NCI-H1436 treated with DMSO at 0.1 percent for 48 hours (cell line): ENCODE results near the gene GPC5.
"Not testable (repeated sequence)": the region's sequence is repeated elsewhere in the genome, so short reads cannot be mapped to it uniquely, and the experiment has no call there.

Experiments used
- DNase-seq: peaks from one replicate; lab custom pipeline; 2025; lab: John Stamatoyannopoulos, UW

The GPC5 gene

DNA sequence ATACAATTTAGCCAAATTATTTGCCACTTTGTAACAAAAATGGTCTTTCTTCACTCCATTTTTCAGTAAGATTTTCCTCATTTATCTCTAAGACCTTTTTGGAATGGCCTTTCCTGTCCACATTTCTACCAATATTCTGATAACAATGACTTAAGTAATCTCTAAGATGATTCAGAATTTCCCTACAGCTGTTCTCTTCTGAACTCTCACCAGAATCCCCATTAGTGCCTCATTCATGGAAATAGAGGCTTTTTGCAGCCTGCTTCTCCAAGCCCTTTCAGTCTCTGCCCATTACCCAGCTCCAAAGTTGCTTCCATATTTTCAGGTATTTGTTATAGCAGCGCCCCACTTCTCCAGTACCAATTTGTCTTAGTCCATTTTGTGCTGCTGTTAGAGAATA is 867.0 kb downstream of the GPC5 start:
- no peak for DNase-seq

DNA sequence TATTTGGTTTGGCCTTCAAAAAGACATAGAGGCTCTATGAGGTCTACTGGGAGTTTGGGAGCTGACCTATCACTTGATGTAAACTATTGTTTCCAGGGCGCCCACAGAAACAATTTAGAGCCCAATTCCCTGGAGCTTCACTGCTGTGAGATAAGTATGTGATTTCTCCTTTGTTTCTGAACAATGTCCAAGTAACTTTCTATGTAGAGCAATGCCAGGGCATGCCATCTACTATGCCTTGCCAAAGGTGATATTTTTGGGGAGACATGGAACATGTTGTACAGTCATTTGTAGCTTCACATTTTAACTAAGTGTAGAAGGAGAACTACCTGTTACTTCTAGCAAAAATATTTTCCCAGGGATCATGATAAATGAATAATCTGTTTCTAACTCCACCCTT is 872.6 kb downstream of the GPC5 start:
- no peak for DNase-seq

DNA sequence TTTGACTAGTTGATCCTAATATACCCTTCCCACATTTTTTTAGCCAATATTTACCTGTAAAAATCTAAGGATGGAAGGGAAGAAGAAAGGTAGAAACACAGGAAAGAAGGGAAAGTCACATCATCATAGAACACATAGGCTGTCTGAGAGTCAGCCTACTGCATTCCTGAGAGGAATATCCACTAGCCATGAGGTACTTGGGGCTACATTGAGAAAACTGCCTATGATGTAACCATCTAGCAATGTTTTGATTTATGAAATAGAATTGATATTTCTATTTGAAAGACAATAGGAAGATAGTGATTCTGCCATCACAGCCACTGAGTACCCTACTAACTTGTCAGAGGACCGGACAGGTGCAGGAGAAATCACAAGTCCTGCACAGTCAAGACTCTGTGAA is 873.8 kb downstream of the GPC5 start:
- DNase-seq: no peak

DNA sequence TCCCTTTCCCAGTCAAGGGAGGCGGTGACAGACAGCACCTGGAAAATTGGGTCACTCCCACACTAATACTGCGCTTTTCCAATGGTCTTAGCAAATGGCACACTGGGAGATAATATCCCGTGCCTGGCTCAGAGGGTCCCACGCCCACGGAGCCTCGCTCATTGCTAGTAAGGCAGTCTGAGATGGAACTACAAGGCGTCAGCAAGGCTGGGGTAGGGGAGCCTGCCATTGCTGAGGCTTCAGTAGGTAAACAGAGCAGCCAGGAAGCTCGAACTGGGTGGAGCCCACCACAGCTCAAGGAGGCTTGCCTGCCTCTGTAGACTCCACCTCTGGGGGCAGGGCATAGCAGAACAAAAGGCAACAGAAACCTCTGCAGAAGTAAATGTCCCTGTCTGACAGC is 882.6 kb downstream of the GPC5 start:
- not testable (repeated sequence) for DNase-seq

DNA sequence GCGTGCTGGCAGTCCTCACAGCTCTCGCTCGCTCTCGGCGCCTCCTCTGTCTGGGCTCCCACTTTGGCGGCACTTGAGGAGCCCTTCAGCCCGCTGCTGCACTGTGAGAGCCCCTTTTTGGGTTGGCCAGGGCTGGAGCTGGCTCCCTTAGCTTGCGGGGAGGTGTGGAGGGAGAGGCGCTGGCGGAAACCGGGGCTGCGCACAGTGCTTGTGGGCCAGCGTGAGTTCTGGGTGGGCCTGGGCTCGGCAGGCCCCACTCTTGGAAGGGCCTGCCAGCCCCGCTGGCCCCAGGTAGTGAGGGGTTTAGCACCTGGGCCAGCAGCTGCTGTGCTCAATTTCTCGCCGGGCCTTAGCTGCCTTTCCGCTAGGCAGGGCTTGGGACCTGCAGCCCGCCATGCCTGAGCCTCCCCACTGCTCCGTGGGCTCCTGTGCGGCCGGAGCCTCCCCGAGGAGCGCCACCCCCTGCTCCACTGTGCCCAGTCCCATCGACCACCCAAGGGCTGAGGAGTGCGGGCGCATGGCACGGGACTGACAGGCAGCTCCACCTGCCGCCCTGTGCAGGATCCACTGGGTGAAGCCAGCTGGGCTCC is 892.4 kb downstream of the GPC5 start:
- not testable (repeated sequence) for DNase-seq

DNA sequence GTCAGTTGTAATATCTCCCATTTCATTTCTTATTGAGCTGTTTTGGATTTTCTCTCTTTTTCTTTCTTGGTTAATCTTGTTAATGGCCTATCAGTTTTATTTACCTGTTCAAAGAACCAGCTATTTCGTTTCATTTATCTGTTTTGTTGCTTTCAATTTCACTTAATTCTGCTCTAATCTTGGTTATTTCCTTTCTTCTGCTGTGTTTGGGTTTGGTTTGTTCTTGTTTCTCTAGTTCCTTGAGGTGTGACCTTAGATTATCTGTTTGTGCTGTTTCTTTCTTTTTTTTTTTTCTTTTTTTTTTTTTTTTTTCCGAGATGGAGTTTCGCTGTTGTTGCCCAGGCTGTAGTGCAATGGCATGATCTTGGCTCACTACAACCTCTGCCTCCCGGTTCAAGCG is 896.1 kb downstream of the GPC5 start:
- DNase-seq: not testable (repeated sequence)

DNA sequence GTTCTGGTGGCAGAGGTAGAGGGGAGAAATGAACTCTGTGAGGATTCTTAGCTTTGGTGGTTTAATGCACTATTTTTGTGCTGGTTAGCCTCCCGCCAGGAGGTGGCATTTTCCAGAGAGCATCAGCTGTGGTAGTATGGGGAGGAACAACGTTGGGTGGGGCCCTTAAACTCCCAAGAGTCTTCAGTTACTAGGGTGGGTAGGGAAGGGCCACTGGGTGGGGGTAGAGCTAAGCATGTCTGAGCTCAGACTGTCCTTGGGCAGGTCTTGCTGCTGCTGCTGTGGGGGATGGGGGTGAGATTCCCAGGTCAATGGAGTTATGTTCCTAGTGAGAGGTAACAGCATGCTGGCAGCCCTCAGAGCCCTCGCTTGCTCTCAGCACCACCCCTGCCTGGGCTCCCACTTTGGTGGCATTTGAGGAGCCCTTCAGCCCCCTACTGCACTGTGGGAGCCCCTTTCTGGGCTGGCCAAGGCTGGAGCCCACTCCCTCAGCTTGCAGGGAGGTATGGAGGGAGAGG is 897.8 kb downstream of the GPC5 start:
- not testable (repeated sequence) for DNase-seq

DNA sequence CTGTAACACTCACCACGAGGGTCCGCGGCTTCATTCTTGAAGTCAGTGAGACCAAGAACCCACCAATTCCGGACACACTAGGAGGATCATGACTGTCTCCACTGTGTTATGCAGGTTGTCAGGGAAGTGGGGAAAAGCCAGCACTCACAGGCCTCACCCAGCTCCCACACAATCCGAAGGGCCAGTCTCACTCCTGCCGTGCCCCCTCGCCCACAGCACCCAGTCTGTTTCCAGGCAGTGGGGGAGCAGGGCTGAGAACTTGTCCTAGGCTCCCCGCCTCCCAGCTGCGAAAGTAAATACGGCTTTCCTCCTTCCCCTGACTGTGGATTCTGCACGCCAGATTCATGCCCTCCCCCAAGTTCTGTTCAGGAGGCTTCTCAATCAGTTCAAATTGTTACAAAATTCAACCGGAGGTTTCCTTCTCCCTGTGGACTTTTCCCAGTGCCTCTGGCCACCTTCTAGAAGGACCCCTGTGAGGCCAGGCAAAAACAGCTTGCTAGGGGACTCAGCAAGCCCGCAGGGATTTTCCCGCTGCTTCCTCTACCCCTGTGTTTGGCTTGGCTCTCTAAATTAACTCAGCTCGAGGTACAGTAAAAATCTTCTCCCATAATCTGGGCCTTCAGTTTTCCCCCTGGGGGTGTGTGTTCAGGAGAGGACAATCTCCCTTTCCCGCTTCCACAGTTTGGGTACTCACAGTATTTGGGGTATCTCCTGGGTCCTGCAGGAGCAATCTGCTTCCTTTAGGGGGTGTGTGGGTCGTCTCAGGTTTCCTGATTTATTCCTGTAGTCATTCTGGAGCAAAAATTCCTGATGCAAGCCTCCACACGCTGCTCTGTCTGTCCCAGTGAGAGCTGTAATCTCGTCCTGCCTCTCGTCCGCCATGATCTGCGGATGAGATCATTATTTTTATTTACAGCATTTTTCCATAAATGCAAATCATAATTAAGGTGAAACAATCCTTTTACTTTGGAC is 899.8 kb downstream of the GPC5 start:
- no peak for DNase-seq

DNA sequence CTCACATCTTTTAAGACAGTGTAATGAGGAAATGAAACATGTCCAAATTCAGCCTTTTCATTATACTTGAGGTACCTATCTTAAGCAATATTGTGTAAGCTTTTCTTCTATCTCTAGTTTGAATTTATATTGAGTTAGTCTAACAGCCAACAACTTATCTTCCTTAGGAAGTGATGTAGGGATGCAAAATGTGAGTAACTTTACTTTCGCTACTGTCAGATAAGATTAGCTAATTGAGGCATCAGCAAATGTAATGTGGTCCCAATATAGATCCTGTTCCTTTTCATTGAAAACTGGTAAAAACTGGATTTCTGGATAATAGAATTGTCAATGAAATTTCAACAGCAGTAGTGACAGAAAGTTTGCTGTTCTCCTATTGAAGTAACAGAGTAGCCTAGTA is 902.2 kb downstream of the GPC5 start:
- DNase-seq: no peak

DNA sequence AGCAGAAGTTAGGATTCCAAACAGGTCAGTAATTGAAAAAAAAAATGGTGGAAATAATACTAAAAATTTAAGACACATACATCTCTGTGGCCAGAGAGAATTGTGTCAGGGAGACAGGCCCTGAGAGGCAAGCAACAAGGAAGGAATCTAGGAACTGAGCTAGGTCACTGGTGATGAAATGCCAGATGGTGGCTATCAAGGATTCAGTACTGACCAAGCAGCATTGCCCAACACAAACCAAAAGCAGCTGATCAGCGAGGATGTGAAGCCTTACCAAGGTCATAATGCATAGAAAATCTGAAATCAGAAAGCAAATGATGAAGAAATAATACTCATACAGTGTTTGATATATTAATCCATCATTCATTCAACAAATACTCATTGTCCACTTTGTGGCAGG is 905.0 kb downstream of the GPC5 start:
- no peak for DNase-seq

DNA sequence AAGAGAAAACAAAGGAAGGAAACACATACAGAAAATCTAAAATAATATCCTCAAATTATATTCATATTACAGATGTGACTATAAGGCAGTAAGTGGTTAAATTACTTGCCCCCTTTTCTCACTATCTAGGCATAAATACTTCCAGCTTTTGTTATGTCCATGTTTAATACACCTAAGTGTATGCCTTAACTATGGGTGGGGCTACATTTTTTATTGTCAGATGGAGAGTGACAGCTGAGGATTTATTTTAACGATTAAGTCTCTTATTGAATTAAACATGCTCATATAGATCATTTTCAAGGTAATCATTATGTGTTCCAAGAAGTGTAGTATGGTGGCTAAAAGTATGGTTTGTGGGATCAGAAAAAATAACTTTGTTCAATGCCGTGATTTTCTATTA is 909.3 kb downstream of the GPC5 start:
- DNase-seq: no peak

DNA sequence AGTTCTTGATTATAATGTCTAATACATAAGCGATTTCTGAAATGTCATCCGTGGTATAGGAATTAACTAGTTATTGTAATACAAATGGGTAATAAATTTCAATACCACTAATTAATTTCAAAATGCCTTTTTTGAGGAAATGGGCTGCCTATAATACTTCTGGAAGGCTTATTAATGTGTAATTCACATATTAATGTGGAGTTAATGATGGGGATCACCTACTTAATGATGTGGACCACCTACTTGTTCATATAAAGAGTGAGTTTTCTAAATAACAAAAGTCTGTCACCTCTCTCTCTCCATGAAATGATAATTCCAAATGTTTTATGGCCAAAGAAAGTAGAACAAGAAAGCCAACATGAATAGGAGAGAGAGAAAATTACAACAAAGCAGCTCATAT is 914.4 kb downstream of the GPC5 start:
- no peak for DNase-seq

DNA sequence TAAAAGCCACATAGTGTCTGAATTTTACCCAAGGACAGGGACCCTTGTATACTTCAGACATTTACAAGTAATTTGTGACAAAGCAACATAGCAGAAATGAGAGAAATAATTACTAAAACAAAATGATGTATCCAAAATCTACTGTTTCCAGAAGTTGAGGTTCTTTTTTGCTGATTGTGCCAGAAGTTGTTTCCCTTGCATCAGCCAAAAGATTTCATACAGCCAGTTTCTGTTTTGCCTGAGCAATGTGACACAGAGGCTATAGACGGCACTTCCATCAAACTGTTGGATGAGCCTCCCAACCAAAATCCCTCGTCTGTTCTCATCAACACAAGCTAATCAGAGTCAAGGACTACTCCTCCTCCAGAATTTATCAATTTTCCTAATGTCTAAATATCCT is 915.0 kb downstream of the GPC5 start:
- DNase-seq: no peak

DNA sequence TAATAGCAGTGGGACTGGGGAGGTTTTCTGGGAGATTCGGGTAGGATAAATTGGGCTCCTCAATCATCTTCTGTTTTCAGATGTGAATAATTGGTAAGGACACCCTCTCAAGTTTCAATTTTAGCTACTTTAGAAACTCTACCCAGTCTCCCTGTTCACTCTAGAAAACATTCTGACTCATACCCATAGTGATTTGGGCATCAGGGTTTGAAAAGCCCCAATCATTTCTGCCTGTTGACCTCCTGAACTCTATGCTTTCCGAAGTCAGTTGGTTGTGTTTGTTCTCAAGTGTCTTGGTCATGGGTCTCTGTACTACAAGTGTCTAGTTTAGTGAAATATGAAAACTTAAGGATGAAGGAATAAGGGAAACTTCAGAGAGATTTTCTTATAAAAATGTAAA is 916.8 kb downstream of the GPC5 start:
- no peak for DNase-seq

DNA sequence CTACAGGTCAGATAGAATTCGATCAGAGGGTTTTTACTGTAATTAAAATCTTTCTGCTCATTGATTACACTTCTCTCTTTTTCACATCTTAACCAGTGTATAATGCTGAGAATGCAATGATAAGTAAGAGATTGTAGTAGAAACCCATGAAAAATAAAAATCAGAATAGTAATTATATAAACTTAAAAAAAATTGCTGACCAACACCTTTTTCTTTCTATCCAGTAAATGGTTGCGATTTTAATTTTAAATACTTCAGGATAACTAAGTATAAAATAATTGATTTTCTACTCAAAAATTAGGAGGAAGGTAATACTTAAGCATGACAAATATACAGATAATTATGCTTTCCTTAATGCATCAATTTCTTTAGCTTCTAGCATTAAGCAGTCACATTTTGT is 917.6 kb downstream of the GPC5 start:
- no peak for DNase-seq

DNA sequence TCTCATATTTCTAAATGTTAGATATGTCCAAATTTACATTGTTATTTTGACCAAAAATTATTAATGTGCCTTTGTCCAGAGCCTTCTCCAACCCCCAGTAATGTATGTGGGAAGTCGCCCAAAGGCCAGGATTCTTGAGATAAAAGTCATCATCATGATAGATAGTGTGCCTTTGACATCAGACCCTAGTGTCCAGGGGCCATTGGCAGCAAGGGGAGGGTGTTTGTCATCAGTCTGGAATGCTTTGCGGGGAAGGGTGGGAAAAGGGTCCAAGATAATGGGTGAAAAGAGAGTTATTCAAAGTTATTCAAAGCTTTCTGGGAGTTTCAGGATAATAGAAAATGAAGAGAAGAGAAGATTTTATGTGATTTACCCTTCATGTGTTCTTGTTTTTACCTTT is 918.6 kb downstream of the GPC5 start:
- DNase-seq: no peak

DNA sequence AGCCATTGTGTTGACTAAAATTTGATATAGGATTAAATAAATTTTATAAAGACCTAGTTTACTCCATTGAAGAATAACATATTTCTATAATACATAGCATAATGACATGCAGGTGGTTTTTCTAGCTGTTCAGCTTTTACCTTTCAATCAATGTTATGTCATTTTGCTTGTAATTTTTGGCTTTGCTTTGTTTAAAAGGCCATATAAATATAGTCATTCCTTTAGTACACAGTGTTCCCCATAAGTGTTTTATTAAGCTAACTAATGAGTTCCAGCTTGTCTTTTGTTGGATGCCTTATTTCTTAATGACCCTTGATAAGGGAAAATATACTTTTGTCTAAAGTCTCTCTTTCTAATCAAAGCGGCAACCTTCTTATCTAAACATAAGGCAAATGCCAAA is 921.9 kb downstream of the GPC5 start:
- DNase-seq: no peak

DNA sequence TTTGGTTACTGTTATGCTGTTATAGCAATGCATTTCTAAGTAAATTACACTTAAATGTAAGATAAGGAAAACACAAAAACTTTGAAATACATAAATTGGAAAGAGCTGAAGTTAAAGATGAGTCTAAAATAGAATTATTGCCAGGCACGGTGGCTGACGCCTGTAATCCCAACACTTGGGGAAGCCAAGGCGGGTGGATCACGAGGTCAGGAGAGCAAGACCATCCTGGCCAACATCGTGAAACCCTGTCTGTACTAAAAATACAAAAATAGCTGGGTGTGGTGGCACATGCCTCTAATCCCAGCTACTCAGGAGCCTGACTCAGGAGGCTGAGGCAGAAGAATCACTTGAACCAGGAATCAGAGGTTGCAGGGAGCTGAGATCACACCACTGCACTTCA is 922.8 kb downstream of the GPC5 start:
- DNase-seq: no peak

DNA sequence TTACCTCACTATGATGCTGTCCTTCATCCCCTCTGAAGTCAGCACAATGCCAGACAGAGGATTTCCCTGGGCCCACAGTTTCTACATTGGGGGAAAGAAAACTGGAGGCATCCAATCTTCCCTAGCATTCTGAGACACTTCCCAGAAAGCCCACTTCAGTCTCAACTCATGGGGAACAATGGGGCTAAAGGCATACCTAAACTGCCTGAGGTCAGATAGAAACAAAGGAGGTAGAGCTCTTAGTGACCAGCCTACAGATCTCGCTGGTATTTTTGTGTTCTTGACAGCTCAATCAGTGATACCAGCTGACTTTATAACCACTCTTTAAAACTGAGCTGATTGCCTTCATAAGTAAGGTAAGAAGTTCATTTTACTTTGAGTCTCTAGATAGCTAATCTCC is 947.2 kb downstream of the GPC5 start:
- no peak for DNase-seq

DNA sequence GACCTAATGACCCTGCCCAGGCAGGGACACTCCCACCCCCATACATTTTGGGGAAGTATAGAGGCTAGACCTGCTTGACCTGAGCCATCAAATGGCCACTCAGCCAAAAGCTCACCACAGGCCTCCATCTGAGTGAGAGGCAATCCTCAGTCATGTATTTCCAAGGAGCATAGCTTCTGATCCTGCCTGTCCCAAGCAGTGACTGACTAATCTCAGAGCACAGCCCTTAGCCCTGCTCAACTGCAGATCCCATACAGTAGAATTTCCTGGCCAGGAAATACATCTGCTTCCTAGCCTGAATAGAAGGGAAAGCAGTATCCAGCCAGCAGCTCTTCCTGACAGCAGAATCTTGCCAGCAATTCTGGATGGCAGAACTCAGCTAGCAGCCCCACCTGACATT is 947.6 kb downstream of the GPC5 start:
- DNase-seq: no peak

DNA sequence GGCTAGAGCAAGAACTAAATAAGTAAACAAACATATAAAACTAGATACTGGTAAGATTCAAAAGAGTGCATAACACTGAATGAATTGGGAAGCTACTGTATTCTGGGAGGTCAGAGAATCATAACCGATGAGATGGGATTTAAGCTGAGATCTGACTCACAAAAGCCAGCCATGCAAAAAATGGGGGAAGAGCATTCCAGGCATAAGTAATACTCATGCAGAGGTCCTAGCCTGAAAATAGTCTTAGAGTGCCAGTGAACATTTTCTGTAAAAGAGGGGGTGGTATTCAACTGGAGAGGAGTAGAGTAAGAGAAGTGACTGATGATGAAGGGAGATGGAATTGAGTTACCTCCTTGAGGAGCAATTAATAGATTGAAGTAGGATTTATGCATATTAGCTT is 956.2 kb downstream of the GPC5 start:
- DNase-seq: no peak

DNA sequence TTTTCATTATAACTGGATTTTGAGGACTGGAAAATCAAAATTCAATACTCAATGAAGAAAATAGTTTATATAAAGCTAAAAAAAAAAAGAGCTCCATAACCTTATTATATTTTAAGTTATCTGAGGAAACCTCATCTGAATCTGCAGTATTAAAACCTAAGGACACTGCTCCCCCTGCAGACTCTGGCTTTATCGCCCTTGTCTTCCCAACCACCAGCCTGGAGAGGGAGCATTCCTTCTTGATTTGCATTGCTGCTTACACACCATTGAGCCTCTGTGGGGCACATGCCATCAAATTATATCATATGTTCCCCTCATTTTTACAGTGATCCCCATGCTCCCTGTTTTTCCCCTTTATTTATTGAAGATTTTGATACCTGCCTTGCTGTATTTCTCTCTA is 956.8 kb downstream of the GPC5 start:
- DNase-seq: no peak

DNA sequence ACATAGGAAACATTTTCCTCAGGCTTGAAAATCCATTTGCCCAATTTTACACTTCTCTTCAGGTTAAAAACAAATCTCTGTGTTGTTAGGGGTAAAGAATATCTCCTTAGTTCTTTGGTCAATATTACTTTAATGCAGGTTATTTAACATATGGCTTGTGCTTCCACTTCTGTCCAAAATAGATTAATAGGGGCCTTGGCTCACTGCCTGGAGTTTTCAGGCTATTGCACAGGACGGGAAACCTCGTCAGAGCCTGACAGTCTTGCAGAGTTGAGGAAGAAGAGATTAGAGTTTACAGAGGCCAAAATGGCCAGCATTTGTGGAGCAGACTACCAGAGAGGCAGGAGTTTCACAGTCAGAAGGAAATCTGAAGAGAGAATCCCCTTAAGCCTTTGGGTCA is 964.3 kb downstream of the GPC5 start:
- no peak for DNase-seq

DNA sequence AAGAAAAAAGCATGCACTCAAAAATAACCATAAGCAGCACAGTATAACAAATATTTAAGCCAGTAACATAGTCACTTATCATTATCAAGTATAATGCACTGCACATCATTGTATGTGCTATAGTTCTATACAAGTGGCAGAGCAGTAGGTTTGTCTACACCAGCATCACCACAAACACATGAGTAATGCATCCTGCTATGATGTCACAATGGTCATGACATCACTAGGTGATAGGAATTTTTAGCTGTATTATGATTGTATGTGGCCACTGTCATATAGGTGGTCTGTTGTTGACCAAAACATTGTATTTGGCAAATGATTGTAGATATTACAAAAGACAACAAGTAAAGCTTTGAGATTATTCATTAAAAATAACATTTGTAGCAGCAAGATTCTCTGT is 967.5 kb downstream of the GPC5 start:
- no peak for DNase-seq
